Naive thymus-derived CD4-positive, alpha-beta T cell (primary cell): ENCODE measurements around the gene ZBTB5. TPM values are rescaled to one million over a fixed set of nuclear protein-coding genes. Genes with fewer than 3 reads are reported as not detected.
A peak's percentile ranks its signal among the peaks of the same experiment; 100 is the strongest.
"Not testable (repeated sequence)": the region's sequence is repeated elsewhere in the genome, so short reads cannot be mapped to it uniquely, and the experiment has no call there.

Source experiments
- ATAC-seq: fragments of 150-1000 bp; cut with Tn5 transposase; 2 replicates; pipeline ENCODE4 v1.10.0; 2021; ENCODE audit warnings: mild to moderate bottlenecking, moderate library complexity
- CTCF ChIA-PET: fragments of 350-600 bp; sonication (Branson Sonifier 250); formaldehyde crosslinking; loops from one replicate; lab custom pipeline; 2021; ENCODE audit warnings: antibody characterized with exemption; lab: Charles Lee
- POLR2A ChIA-PET: fragments of 350-600 bp; sonication (Branson Sonifier 250); formaldehyde crosslinking; loops from one replicate; lab custom pipeline; 2021; ENCODE audit warnings: antibody characterized with exemption, inconsistent platforms; lab: Charles Lee
- DNase-seq, 9 donors: peaks; one replicate each; pipeline versions ENCODE4 v3.0.0 to v3.0.0-alpha.2; 2020 to 2022; ENCODE audit warnings: mixed read lengths in 1 of 9
- H3K27ac ChIP-seq: one replicate; pipeline ENCODE4 v1.7.0; 2013; ENCODE audit warnings: mild to moderate bottlenecking, low read depth, low read length, moderate library complexity
- H3K27me3 ChIP-seq, 2 donors: one replicate each; pipeline ENCODE4 v1.7.0; 2013; ENCODE audit warnings: low read length in 2 of 2, mild to moderate bottlenecking in 2 of 2, moderate library complexity in 2 of 2; ENCODE audit not compliant: control insufficient read depth in 2 of 2, insufficient read depth in 2 of 2
- H3K36me3 ChIP-seq, 3 experiments: 1 replicate in 2 of 3; 2 replicates in 1 of 3; pipeline ENCODE4 v1.7.0; 2013; ENCODE audit warnings: low read length in 3 of 3, mild to moderate bottlenecking in 3 of 3, moderate library complexity in 1 of 3; ENCODE audit not compliant: insufficient read depth in 3 of 3, control insufficient read depth in 2 of 3
- H3K4me1 ChIP-seq, 2 donors: one replicate each; pipeline ENCODE4 v1.7.0; 2013; ENCODE audit warnings: low read length in 2 of 2, mild to moderate bottlenecking in 2 of 2, moderate library complexity in 1 of 2; ENCODE audit not compliant: control insufficient read depth in 2 of 2, insufficient read depth in 2 of 2
- H3K4me3 ChIP-seq: 2 replicates; pipeline ENCODE4 v1.7.0; 2013; ENCODE audit warnings: mild to moderate bottlenecking, low read length
- H3K9me3 ChIP-seq, 3 experiments: 1 replicate in 2 of 3; 2 replicates in 1 of 3; pipeline ENCODE4 v1.7.0; 2013; ENCODE audit warnings: low read length in 3 of 3; ENCODE audit not compliant: control insufficient read depth in 2 of 3
- H3K27ac Mint-ChIP-seq, 9 donors: one replicate each; pipeline ENCODE4 v1.8.0; 2020 to 2022; ENCODE audit warnings: mixed read lengths in 9 of 9, mild to moderate bottlenecking in 8 of 9, moderate library complexity in 5 of 9, inconsistent platforms in 2 of 9
- H3K27me3 Mint-ChIP-seq, 5 donors: one replicate each; pipeline ENCODE4 v1.8.0; 2021 to 2022; ENCODE audit warnings: mixed read lengths in 5 of 5, mild to moderate bottlenecking in 1 of 5
- H3K36me3 Mint-ChIP-seq, 5 donors: one replicate each; pipeline ENCODE4 v1.8.0; 2020 to 2022; ENCODE audit warnings: mixed read lengths in 5 of 5, mild to moderate bottlenecking in 3 of 5, inconsistent platforms in 1 of 5
- H3K4me1 Mint-ChIP-seq, 7 donors: one replicate each; pipeline ENCODE4 v1.8.0; 2020 to 2022; ENCODE audit warnings: mixed read lengths in 7 of 7, mild to moderate bottlenecking in 3 of 7, inconsistent platforms in 1 of 7
- H3K4me3 Mint-ChIP-seq, 10 donors: one replicate each; pipeline ENCODE4 v1.8.0; 2020 to 2022; ENCODE audit warnings: mild to moderate bottlenecking in 10 of 10, mixed read lengths in 10 of 10, moderate library complexity in 6 of 10, inconsistent platforms in 2 of 10
- H3K9me3 Mint-ChIP-seq, 11 donors: one replicate each; pipeline ENCODE4 v1.8.0; 2020 to 2022; ENCODE audit warnings: mixed read lengths in 11 of 11, mild to moderate bottlenecking in 4 of 11, inconsistent platforms in 1 of 11, moderate library complexity in 1 of 11
- intact Hi-C, 2 donors: fragments of 100-400 bp; cut with micrococcal nuclease; formaldehyde crosslinking; loops; one replicate each; pipeline ENCODE4 v1.15.1; 2023
- polyA plus RNA-seq, 2 donors: library from polyadenylated mRNA; unstranded; fragments of 300-500 nt; fragmentation: Illumina TruSeq; gene quantifications; one replicate each; pipeline ENCODE4 v1.2.3, GENCODE V29; 2021
- total RNA-seq, 6 experiments: library from RNA in 5 of 6; stranded (reverse) in 5 of 6; gene quantifications; 1 replicate in 5 of 6; 2 replicates in 1 of 6; pipeline ENCODE4 v1.2.3 and lab custom pipeline; 2021 to 2026

ZBTB5 gene
- total RNA-seq (10 to 100 TPM in 4 of 5 experiments, 1 to 10 TPM in 1; 8.5 to 16.8 (median 14.8) TPM), polyA plus RNA-seq (1 to 10 TPM in 1 of 2 donors, under 1 TPM in 1; 0.60 to 1.4 TPM), total RNA-seq (lab: John Stamatoyannopoulos, UW) (18.3 reads per million, percentile 48 among the genes with 10 or more reads in this experiment)

DNA sequence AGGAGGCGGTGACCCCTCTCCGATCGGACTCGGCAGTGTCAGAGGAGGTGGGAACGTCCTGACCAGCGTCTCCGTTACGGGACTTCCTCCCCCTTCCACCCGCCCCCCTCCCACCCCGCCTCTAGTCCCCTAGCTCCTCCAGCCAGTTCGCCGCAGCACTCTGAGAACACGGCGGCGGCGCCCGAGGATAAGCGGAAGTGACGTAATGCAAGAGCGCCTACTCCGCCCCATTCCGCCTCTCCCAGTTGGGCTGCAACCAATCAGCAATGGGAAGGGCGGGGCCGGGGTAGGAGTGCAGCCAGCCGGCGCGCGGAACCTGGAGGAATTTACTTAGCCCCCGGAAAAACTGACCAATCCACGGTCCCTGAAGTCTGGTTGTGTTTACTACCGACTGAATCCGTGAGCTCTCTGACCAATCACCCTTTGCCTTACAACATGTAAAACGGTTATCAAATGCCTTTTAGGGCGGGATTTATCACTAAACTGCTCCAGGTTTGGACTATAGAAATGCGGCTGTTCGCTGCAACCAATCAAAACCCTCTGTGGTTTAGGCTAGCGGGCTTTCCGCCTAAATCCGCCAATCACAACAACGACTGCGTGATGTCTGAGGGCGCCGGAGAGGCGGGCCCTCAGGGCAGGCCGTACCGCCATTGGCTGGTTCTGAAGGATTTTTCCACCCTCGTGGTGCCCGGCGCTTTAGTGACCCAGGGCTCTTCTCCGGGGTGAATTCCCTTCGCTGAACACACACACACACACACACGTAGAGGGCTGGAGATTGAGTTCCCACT, at the start of gene ZBTB5:
Gene ZBTB5, minus strand, starts transcription at position 202 of the 788 bp plus-strand sequence. CDS start 22,899 bp downstream, outside the sequence.
- Histone ChIP-seq H3K27ac (peak within 1 kb of the TSS; percentile 89), H3K4me1 (peaks cover 12 to 24% of the 10 kb centered on the region in 2 donors), H3K9me3 (no peaks in the 10 kb centered on the region), H3K27me3 (no peaks in the 10 kb centered on the region), H3K36me3 (peaks cover 0 to 9% (median 0%) of the 10 kb centered on the region in 3 experiments), H3K4me3 (peak within 1 kb of the TSS; percentile 76)
- H3K36me3 Mint-ChIP-seq = peaks cover 0 to 9% (median 0%) of the 10 kb centered on the region in 5 donors
- H3K4me3 Mint-ChIP-seq = peak within 1 kb of the TSS; percentile 87 to 99 (median 96)
- POLR2A ChIA-PET = interaction anchor here (0.6 to 5.2 kb wide), 6 partner anchors 13 to 44 kb away, joined by 3 to 52 read pairs (median 4); partner anchors contain the start of genes GRHPR and POLR1E
- peaks cover 0 to 4% (median 0%) of the 10 kb centered on the region in 11 donors for H3K9me3 Mint-ChIP-seq
- CTCF ChIA-PET = interaction anchor here (0.8 kb wide), 1 partner anchor 9 kb away, joined by 3 read pairs; no protein-coding TSS in a partner anchor
- DNase-seq (peak; percentile 93 to 99 (median 99)), ATAC-seq (peak; percentile 87)
- peak within 1 kb of the TSS; percentile 88 to 98 (median 95) for H3K27ac Mint-ChIP-seq
- peaks cover 27 to 43% (median 35%) of the 10 kb centered on the region in 7 donors for H3K4me1 Mint-ChIP-seq
- intact Hi-C loops = loop anchor here (1.0 to 10.0 kb wide), 19 partner anchors 20 to 1861 kb away; partner anchors contain the start of genes GRHPR (in 2 of the 2), POLR1E (in 2 of the 2), TOMM5 (in 2 of the 2) and ZCCHC7 (in 2 of the 2)
- no peaks in the 10 kb centered on the region for H3K27me3 Mint-ChIP-seq

DNA sequence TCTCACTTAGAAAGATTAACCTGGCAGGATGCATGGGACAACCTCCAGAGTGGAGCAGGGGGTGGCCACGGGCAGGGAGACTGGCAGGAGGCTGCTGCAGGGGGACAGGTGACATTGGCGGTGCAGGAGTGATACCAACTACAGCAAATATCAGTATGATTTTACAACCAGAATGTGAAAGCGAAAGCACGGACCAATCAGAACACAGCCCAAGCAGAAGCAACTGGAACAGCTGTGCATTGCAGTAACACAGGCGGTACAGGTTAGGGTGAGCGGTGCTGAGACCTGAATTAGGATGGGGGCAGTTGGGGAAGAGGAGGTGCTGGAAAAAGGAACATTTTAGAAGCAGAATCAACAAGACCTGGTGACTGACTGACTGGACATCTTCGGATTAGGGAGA, 49.7 kb upstream of the ZBTB5 start:
- POLR2A ChIA-PET = no interaction called here

DNA sequence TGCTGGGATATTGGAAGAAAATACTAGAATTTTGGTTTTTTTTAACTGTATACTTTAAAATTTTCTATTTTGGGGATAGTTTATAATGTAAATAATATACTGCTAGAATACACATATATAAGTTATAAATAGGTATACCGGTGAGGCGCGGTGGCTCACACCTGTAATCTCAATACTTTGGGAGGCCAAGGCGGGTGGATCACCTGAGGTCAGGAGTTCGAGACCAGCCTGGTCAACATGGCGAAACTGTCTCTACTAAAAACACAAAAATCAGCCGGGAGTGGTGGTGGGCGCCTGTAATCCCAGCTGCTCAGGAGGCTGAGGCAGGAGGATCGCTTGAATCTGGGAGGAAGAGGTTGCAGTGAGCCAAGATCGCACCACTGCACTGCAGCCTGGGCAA, 49.2 kb upstream of the ZBTB5 start:
- CTCF ChIA-PET = interaction anchor here (0.6 kb wide), 1 partner anchor 26 kb away, joined by 4 read pairs; no protein-coding TSS in a partner anchor
- H3K4me3 ChIP-seq, H3K27me3 ChIP-seq, DNase-seq, H3K9me3 Mint-ChIP-seq, H3K36me3 ChIP-seq, H3K4me1 Mint-ChIP-seq, H3K27ac ChIP-seq, H3K4me3 Mint-ChIP-seq, H3K27ac Mint-ChIP-seq, H3K9me3 ChIP-seq, ATAC-seq, H3K27me3 Mint-ChIP-seq, POLR2A ChIA-PET, intact Hi-C loops: not testable (repeated sequence)
- peaks cover 0 to 11% of the 10 kb centered on the region in 2 donors for H3K4me1 ChIP-seq
- H3K36me3 Mint-ChIP-seq = peaks cover 0 to 14% (median 0%) of the 10 kb centered on the region in 5 donors

More for the DNA sequence above, 49.7 kb upstream of the ZBTB5 start:
- Mint-ChIP-seq H3K4me3 (no peak overlapping the region), H3K27me3 (no peaks in the 10 kb centered on the region), H3K36me3 (peaks cover 0 to 15% (median 0%) of the 10 kb centered on the region in 5 donors), H3K4me1 (peaks cover 0 to 3% (median 0%) of the 10 kb centered on the region in 7 donors), H3K27ac (no peak overlapping the region), H3K9me3 (no peaks in the 10 kb centered on the region)
- H3K4me3 ChIP-seq = no peak overlapping the region
- no peak for DNase-seq
- peaks cover 0 to 11% of the 10 kb centered on the region in 2 donors for H3K4me1 ChIP-seq
- H3K27ac ChIP-seq = no peak overlapping the region
- H3K36me3 ChIP-seq = no peaks in the 10 kb centered on the region
- H3K27me3 ChIP-seq = no peaks in the 10 kb centered on the region
- no peaks in the 10 kb centered on the region for H3K9me3 ChIP-seq
- intact Hi-C loops = no loop called here
- CTCF ChIA-PET = interaction anchor here (1.0 kb wide), 1 partner anchor 11 kb away, joined by 3 read pairs; no protein-coding TSS in a partner anchor
- no peak for ATAC-seq

- H3K4me3 ChIP-seq = no peak overlapping the region
- ChIA-PET POLR2A (no interaction called here), CTCF (no interaction called here)
- no peaks in the 10 kb centered on the region for H3K9me3 ChIP-seq
- Mint-ChIP-seq H3K4me1 (peaks cover 0 to 3% (median 0%) of the 10 kb centered on the region in 7 donors), H3K36me3 (peaks cover 0 to 2% (median 0%) of the 10 kb centered on the region in 5 donors), H3K27ac (no peak overlapping the region), H3K4me3 (no peak overlapping the region), H3K27me3 (no peaks in the 10 kb centered on the region), H3K9me3 (no peaks in the 10 kb centered on the region)
- peak; percentile 64 for ATAC-seq
- no peaks in the 10 kb centered on the region for H3K27me3 ChIP-seq
- intact Hi-C loops = no loop called here
- H3K36me3 ChIP-seq = no peaks in the 10 kb centered on the region
- no peak overlapping the region for H3K27ac ChIP-seq
- DNase-seq = no peak
- peaks cover 0 to 11% of the 10 kb centered on the region in 2 donors for H3K4me1 ChIP-seq
Measured at GRCh38 chr9:37512437-37512836, 47.2 kb upstream of the ZBTB5 start.

- H3K4me3 ChIP-seq = no peak overlapping the region
- H3K27me3 Mint-ChIP-seq = no peaks in the 10 kb centered on the region
- POLR2A ChIA-PET = no interaction called here
- intact Hi-C loops = no loop called here
- H3K27me3 ChIP-seq = no peaks in the 10 kb centered on the region
- ATAC-seq = no peak
- peak overlapping the region in 1 of 9 donors; percentile 77 for H3K27ac Mint-ChIP-seq
- H3K27ac ChIP-seq = no peak overlapping the region
- no peaks in the 10 kb centered on the region for H3K9me3 Mint-ChIP-seq
- no peak for DNase-seq
- H3K4me3 Mint-ChIP-seq = no peak overlapping the region
- CTCF ChIA-PET = no interaction called here
- peaks cover 0 to 6% (median 0%) of the 10 kb centered on the region in 5 donors for H3K36me3 Mint-ChIP-seq
- H3K4me1 ChIP-seq = peaks cover 0 to 11% of the 10 kb centered on the region in 2 donors
- peaks cover 0 to 3% (median 0%) of the 10 kb centered on the region in 7 donors for H3K4me1 Mint-ChIP-seq
- H3K9me3 ChIP-seq = no peaks in the 10 kb centered on the region
- no peaks in the 10 kb centered on the region for H3K36me3 ChIP-seq
Measured at GRCh38 chr9:37511016-37512010, 46.1 kb upstream of the ZBTB5 start.

DNA sequence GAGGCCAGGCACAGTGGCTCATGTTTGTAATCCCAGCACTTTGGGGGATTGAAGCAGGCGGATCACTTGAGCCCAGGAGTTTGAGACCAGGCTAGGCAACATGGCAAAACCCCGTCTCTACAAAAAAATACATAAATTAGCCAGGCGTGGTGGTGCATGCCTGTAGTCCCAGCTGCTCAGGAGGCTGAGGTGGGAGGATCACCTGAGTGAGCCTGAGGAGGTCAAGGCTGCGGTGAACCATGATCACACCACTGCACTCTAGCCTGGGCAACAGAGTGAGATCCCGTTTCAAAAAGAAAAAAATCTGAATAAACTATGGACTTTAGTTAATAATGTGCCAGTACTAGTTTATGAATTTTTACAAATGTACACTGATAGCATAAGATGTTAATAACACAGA, 44.8 kb upstream of the ZBTB5 start:
- POLR2A ChIA-PET, H3K9me3 ChIP-seq, H3K4me3 Mint-ChIP-seq, H3K4me3 ChIP-seq, H3K27me3 Mint-ChIP-seq, H3K27me3 ChIP-seq, H3K4me1 Mint-ChIP-seq, CTCF ChIA-PET, H3K36me3 Mint-ChIP-seq, H3K27ac Mint-ChIP-seq, DNase-seq, intact Hi-C loops, H3K36me3 ChIP-seq, ATAC-seq, H3K27ac ChIP-seq, H3K9me3 Mint-ChIP-seq: not testable (repeated sequence)
- peaks cover 0 to 11% of the 10 kb centered on the region in 2 donors for H3K4me1 ChIP-seq
